HCT116 (cell line): ENCODE results near the gene SLC24A3. TPM values are rescaled to one million over a fixed set of nuclear protein-coding genes. Genes with fewer than 3 reads are reported as not detected.

ENCODE experiments used
- ATAC-seq: fragments of 200-7000 bp; cut with Tn5 transposase; 2 replicates; pipeline ENCODE4 v1.9.1; 2020; ENCODE audit warnings: mild to moderate bottlenecking, moderate library complexity
- BruUV-seq: library from RNA; stranded (reverse); fragments of 400-500 nt; replicated peaks from 2 replicates; lab custom pipeline; 2021; lab: Mats Ljungman, UMichigan
- CTCF ChIA-PET: fragments of 300-600 bp; sonication (Branson Sonifier 250); formaldehyde crosslinking; loops from one replicate; lab custom pipeline; 2021; ENCODE audit warnings: antibody characterized with exemption; lab: Charles Lee
- POLR2A ChIA-PET: fragments of 300-600, 350-600 bp; sonication (Branson Sonifier 250); formaldehyde crosslinking; loops from one replicate; lab custom pipeline; 2021; ENCODE audit warnings: antibody characterized with exemption; lab: Charles Lee
- RAD21 ChIA-PET, 2 experiments: fragments of 300-600 bp; sonication (Branson Sonifier 250); formaldehyde crosslinking; loops; one replicate each; lab custom pipeline; 2023; ENCODE audit warnings: low total read pairs in 2 of 2; ENCODE audit not compliant: uncharacterized antibody in 2 of 2, unreplicated experiment in 2 of 2, low non-redundant PET in 1 of 2; lab: Charles Lee
- DNase-seq: peaks from one replicate; pipeline ENCODE4 v3.0.0-alpha.2; 2010; ENCODE audit warnings: low read depth, low spot score
- H2AFZ ChIP-seq: fragments of 200-600 bp; shearing (Covaris generic), sonication (generic); 2 replicates; pipeline ENCODE4 v1.6.1; 2017; ENCODE audit warnings: low read depth, mixed run types, mixed read lengths, antibody characterized with exemption, low read length; ENCODE audit not compliant: poor library complexity, severe bottlenecking
- H3K27ac ChIP-seq: 2 replicates; pipeline ENCODE4 v1.5.1; 2012; ENCODE audit warnings: low read depth, low read length
- H3K27me3 ChIP-seq: fragments of 200-600 bp; sonication (generic); 2 replicates; pipeline ENCODE4 v1.6.1; 2016; ENCODE audit warnings: mixed run types, low read length, mixed read lengths; ENCODE audit not compliant: insufficient read depth
- H3K36me3 ChIP-seq, 2 experiments: fragments of 200-500 bp in 1 of 2; fragments of 200-600 bp in 1 of 2; sonication (Bioruptor generic) in 1 of 2; sonication (generic) in 1 of 2; 2 replicates each; pipeline versions ENCODE4 v1.5.1 to v1.6.1; 2014 to 2016; ENCODE audit warnings: low read length in 2 of 2, inconsistent platforms in 1 of 2, mixed read lengths in 1 of 2, mixed run types in 1 of 2; ENCODE audit not compliant: insufficient read depth in 2 of 2, control insufficient read depth in 1 of 2
- H3K4me1 ChIP-seq, 2 experiments: fragments of 200-600 bp in 1 of 2; sonication (generic) in 1 of 2; 2 replicates each; pipeline versions ENCODE4 v1.5.1 to v1.6.1; 2012 to 2017; ENCODE audit warnings: low read length in 2 of 2, inconsistent platforms in 1 of 2, mild to moderate bottlenecking in 1 of 2, mixed read lengths in 1 of 2, mixed run types in 1 of 2, moderate library complexity in 1 of 2; ENCODE audit not compliant: insufficient read depth in 2 of 2, control insufficient read depth in 1 of 2
- H3K4me2 ChIP-seq: fragments of 200-600 bp; sonication (generic); 2 replicates; pipeline ENCODE4 v1.6.1; 2017; ENCODE audit warnings: mixed run types, low read length, mixed read lengths
- H3K4me3 ChIP-seq, 2 experiments: fragments of 200-600 bp in 1 of 2; sonication (generic) in 1 of 2; replicated peaks in 1 of 2; 2 replicates each; pipeline ENCODE4 v1.5.1; 2011 to 2016; ENCODE audit warnings: low read length in 2 of 2, control low read depth in 1 of 2, low read depth in 1 of 2, mild to moderate bottlenecking in 1 of 2, mixed read lengths in 1 of 2, mixed run types in 1 of 2
- H3K79me2 ChIP-seq: fragments of 200-600 bp; sonication (generic); 2 replicates; pipeline ENCODE4 v1.6.1; 2017; ENCODE audit warnings: mild to moderate bottlenecking, mixed run types, low read length, moderate library complexity, mixed read lengths; ENCODE audit not compliant: insufficient read depth
- H3K9ac ChIP-seq: fragments of 200-600 bp; sonication (generic); 2 replicates; pipeline ENCODE4 v1.6.1; 2016; ENCODE audit warnings: low read length, mixed read lengths
- H3K9me2 ChIP-seq: fragments of 200-600 bp; sonication (generic), shearing (Covaris generic); 2 replicates; pipeline ENCODE4 v1.6.1; 2017; ENCODE audit warnings: mixed run types, mild to moderate bottlenecking, moderate library complexity; ENCODE audit not compliant: insufficient read depth
- H3K9me3 ChIP-seq, 2 experiments: fragments of 200-500 bp in 1 of 2; fragments of 200-600 bp in 1 of 2; sonication (Bioruptor generic) in 1 of 2; sonication (generic) in 1 of 2; 2 replicates each; pipeline ENCODE4 v1.6.1; 2014 to 2017; ENCODE audit warnings: low read length in 2 of 2, mixed read lengths in 2 of 2, inconsistent platforms in 1 of 2, low read depth in 1 of 2, mild to moderate bottlenecking in 1 of 2, mixed run types in 1 of 2, moderate library complexity in 1 of 2; ENCODE audit not compliant: control insufficient read depth in 1 of 2, insufficient read depth in 1 of 2
- H4K20me1 ChIP-seq: fragments of 200-600 bp; sonication (generic), shearing (Covaris generic); 2 replicates; pipeline ENCODE4 v1.6.1; 2017; ENCODE audit warnings: mixed run types, mild to moderate bottlenecking, moderate library complexity; ENCODE audit not compliant: insufficient read depth
- ATF3 ChIP-seq: IDR thresholded peaks from 2 replicates; pipeline ENCODE4 v1.6.1; 2012
- CTCF ChIP-seq, 3 experiments: fragments of 200-600 bp in 1 of 3; sonication (generic) in 1 of 3; IDR thresholded peaks in 2 of 3; conservative IDR thresholded peaks in 1 of 3; 2 replicates each; pipeline ENCODE4 v1.5.1; 2012 to 2017; ENCODE audit warnings: low read depth in 2 of 3, low read length in 2 of 3, antibody characterized with exemption in 1 of 3, borderline replicate concordance in 1 of 3, control low read depth in 1 of 3, mild to moderate bottlenecking in 1 of 3, mixed read lengths in 1 of 3, mixed run types in 1 of 3, moderate library complexity in 1 of 3; ENCODE audit not compliant: insufficient read depth in 1 of 3
- POLR2A ChIP-seq: IDR thresholded peaks from 2 replicates; pipeline ENCODE4 v1.7.0; 2011; ENCODE audit warnings: borderline replicate concordance; ENCODE audit not compliant: insufficient read depth, insufficient read length; ENCODE audit errors: extremely low read depth
- POLR2AphosphoS5 ChIP-seq: IDR thresholded peaks from 2 replicates; pipeline ENCODE4 v1.6.1; 2011; ENCODE audit warnings: mild to moderate bottlenecking, low read depth, low read length, moderate library complexity
- TCF7L2 ChIP-seq: IDR thresholded peaks from 2 replicates; pipeline ENCODE4 v1.7.0; 2011; ENCODE audit warnings: borderline replicate concordance, inconsistent platforms; ENCODE audit not compliant: insufficient read depth, insufficient read length; ENCODE audit errors: extremely low read depth
- ZNF274 ChIP-seq: fragments of 200-500 bp; sonication (Bioruptor generic); IDR thresholded peaks from 2 replicates; pipeline ENCODE4 v1.6.1; 2014; ENCODE audit warnings: mild to moderate bottlenecking, low read depth, low read length, inconsistent platforms
- intact Hi-C: fragments of 100-400 bp; cut with micrococcal nuclease; formaldehyde crosslinking; loops from 2 replicates; pipeline ENCODE4 v1.10.0; 2022
- total RNA-seq: library from RNA; stranded (reverse); gene quantifications from one replicate; pipeline ENCODE4 v1.2.1, GENCODE V29; 2021; ENCODE audit not compliant: unreplicated experiment
- TF ChIP-seq, protein P1 (sequence below): IDR thresholded peaks from 2 replicates; pipeline ENCODE4 v1.6.1; 2012; ENCODE audit warnings: low read depth

Gene SLC24A3
- total RNA-seq, 1 experiment from 2014 or later: not detected

GRCh38 chr20:19304389-19304788 is 91.9 kb downstream of the SLC24A3 start:
- ATAC-seq (no peak), DNase-seq (no peak)
- no peaks in the 10 kb centered on the region for H3K9me2 ChIP-seq
- CTCF ChIA-PET: no interaction called here
- TF ChIP-seq CTCF (IDR thresholded peaks at IDR 0.05 in 2 of 3, conservative IDR thresholded peaks at IDR 0.05 in 1 of 3; ENCODE audit: borderline replicate concordance in 1 of 3, insufficient read depth in 1 of 3, low read depth in 2 of 3, low read length in 2 of 3): no peak
- TF ChIP-seq ATF3: no peak
- no peak for TF ChIP-seq POLR2A
- TF ChIP-seq ZNF274: no peak
- TF ChIP-seq TCF7L2: no peak
- TF ChIP-seq, protein P1, sequence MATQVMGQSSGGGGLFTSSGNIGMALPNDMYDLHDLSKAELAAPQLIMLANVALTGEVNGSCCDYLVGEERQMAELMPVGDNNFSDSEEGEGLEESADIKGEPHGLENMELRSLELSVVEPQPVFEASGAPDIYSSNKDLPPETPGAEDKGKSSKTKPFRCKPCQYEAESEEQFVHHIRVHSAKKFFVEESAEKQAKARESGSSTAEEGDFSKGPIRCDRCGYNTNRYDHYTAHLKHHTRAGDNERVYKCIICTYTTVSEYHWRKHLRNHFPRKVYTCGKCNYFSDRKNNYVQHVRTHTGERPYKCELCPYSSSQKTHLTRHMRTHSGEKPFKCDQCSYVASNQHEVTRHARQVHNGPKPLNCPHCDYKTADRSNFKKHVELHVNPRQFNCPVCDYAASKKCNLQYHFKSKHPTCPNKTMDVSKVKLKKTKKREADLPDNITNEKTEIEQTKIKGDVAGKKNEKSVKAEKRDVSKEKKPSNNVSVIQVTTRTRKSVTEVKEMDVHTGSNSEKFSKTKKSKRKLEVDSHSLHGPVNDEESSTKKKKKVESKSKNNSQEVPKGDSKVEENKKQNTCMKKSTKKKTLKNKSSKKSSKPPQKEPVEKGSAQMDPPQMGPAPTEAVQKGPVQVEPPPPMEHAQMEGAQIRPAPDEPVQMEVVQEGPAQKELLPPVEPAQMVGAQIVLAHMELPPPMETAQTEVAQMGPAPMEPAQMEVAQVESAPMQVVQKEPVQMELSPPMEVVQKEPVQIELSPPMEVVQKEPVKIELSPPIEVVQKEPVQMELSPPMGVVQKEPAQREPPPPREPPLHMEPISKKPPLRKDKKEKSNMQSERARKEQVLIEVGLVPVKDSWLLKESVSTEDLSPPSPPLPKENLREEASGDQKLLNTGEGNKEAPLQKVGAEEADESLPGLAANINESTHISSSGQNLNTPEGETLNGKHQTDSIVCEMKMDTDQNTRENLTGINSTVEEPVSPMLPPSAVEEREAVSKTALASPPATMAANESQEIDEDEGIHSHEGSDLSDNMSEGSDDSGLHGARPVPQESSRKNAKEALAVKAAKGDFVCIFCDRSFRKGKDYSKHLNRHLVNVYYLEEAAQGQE: no peak
- no peak for TF ChIP-seq POLR2AphosphoS5
- TF ChIP-seq, all 23 proteins: peak for 0
- Histone ChIP-seq H3K79me2 (no peaks in the 10 kb centered on the region), H2AFZ (no peak overlapping the region), H3K36me3 (no peaks in the 10 kb centered on the region), H3K9me3 (no peaks in the 10 kb centered on the region; a peak in 1 of 4 replicates), H3K9ac (no peak overlapping the region), H3K4me3 (no peak overlapping the region), H3K4me2 (no peak overlapping the region), H3K27ac (no peak overlapping the region), H4K20me1 (no peaks in the 10 kb centered on the region), H3K4me1 (no peaks in the 10 kb centered on the region), H3K27me3 (no peaks in the 10 kb centered on the region)
- POLR2A ChIA-PET: no interaction called here
- no TSS peak for BruUV-seq
- RAD21 ChIA-PET: no interaction called here
- intact Hi-C loops: no loop called here
